H1 (cell line): ENCODE results near the gene POLR3GL. TPM values are rescaled to one million over a fixed set of nuclear protein-coding genes. Genes with fewer than 3 reads are reported as not detected.

Source experiments
- CTCF ChIA-PET: fragments of 300-600 bp; sonication (Branson Sonifier 250); formaldehyde crosslinking; loops from one replicate; lab custom pipeline; 2021; ENCODE audit not compliant: partially characterized antibody; lab: Charles Lee
- POLR2A ChIA-PET: fragments of 300-600 bp; sonication (Branson Sonifier 250); formaldehyde crosslinking; loops from one replicate; lab custom pipeline; 2021; ENCODE audit warnings: inconsistent platforms; ENCODE audit not compliant: partially characterized antibody; lab: Charles Lee
- DNase-seq, 2 experiments: peaks; one replicate each; pipeline versions ENCODE4 v3.0.0 to v3.0.0-alpha.2; 2010 to 2022; ENCODE audit warnings: low spot score in 2 of 2, low read depth in 1 of 2, mixed read lengths in 1 of 2
- FAIRE-seq: peaks from 2 replicates; lab custom pipeline; 2011; peaks lifted over from hg19 to GRCh38; lab: Jason Lieb, UNC
- H2AFZ ChIP-seq: 2 replicates; pipeline ENCODE4 v1.8.1; 2012; ENCODE audit warnings: low read length, inconsistent platforms
- H2AK5ac ChIP-seq: 2 replicates; pipeline ENCODE4 v1.6.1; 2013; ENCODE audit warnings: low read depth, low read length
- H2BK120ac ChIP-seq: replicated peaks from 2 replicates; pipeline ENCODE3; 2013; ENCODE audit warnings: low read depth, low read length, inconsistent platforms
- H2BK12ac ChIP-seq: 2 replicates; pipeline ENCODE4 v1.6.1; 2013; ENCODE audit warnings: low read depth, low read length
- H2BK15ac ChIP-seq: 2 replicates; pipeline ENCODE4 v1.6.1; 2013; ENCODE audit warnings: low read length
- H2BK20ac ChIP-seq: 2 replicates; pipeline ENCODE4 v1.6.1; 2013; ENCODE audit warnings: low read length
- H2BK5ac ChIP-seq: 2 replicates; pipeline ENCODE4 v1.6.1; 2013; ENCODE audit warnings: low read depth, low read length
- H3K14ac ChIP-seq: 2 replicates; pipeline ENCODE4 v1.6.1; 2013; ENCODE audit warnings: inconsistent platforms; ENCODE audit not compliant: insufficient read length
- H3K18ac ChIP-seq: 2 replicates; pipeline ENCODE4 v1.6.1; 2013; ENCODE audit warnings: low read length; ENCODE audit errors: extremely low read depth
- H3K23ac ChIP-seq: 2 replicates; pipeline ENCODE4 v1.6.1; 2013; ENCODE audit warnings: inconsistent platforms; ENCODE audit not compliant: insufficient read length
- H3K23me2 ChIP-seq: 2 replicates; pipeline ENCODE4 v1.6.1; 2013; ENCODE audit warnings: low read depth, low read length
- H3K27ac ChIP-seq: 2 replicates; pipeline ENCODE4 v1.6.1; 2011; ENCODE audit warnings: low read depth, low read length, inconsistent platforms
- H3K27me3 ChIP-seq, 4 experiments: replicated peaks in 1 of 4; 1 replicate in 1 of 4; 2 replicates in 3 of 4; pipeline versions ENCODE4 v1.6.1 to v1.8.1; 2011 to 2013; ENCODE audit warnings: low read length in 3 of 4, mild to moderate bottlenecking in 3 of 4, inconsistent platforms in 2 of 4, mixed read lengths in 2 of 4, moderate library complexity in 1 of 4; ENCODE audit not compliant: control insufficient read depth in 3 of 4, insufficient read depth in 3 of 4; ENCODE audit errors: extremely low read depth in 1 of 4
- H3K36me3 ChIP-seq, 4 experiments: 2 replicates each; pipeline versions ENCODE4 v1.6.1 to v1.8.1; 2011 to 2013; ENCODE audit warnings: mild to moderate bottlenecking in 4 of 4, low read length in 3 of 4, moderate library complexity in 2 of 4, control low read depth in 1 of 4, inconsistent platforms in 1 of 4; ENCODE audit not compliant: insufficient read depth in 4 of 4, control insufficient read depth in 2 of 4
- H3K4ac ChIP-seq: replicated peaks from 2 replicates; pipeline ENCODE3; 2013; ENCODE audit warnings: low read length, low read depth, mixed read lengths, inconsistent platforms; ENCODE audit not compliant: insufficient read length
- H3K4me1 ChIP-seq, 4 experiments: replicated peaks in 1 of 4; 1 replicate in 1 of 4; 2 replicates in 3 of 4; pipeline versions ENCODE4 v1.6.1 to v1.8.1; 2011 to 2013; ENCODE audit warnings: low read length in 3 of 4, inconsistent platforms in 2 of 4, mixed read lengths in 1 of 4; ENCODE audit not compliant: insufficient read depth in 4 of 4, control insufficient read depth in 3 of 4
- H3K4me2 ChIP-seq, 2 experiments: 2 replicates each; pipeline versions ENCODE4 v1.6.1 to v1.8.1; 2011 to 2013; ENCODE audit warnings: low read depth in 2 of 2, low read length in 2 of 2, control low read depth in 1 of 2, inconsistent platforms in 1 of 2, mild to moderate bottlenecking in 1 of 2; ENCODE audit not compliant: insufficient read depth in 1 of 2
- H3K4me3 ChIP-seq, 4 experiments: fragments of 200-600, 300-600 bp in 1 of 4; sonication (generic), shearing (Covaris generic), sonication (Bioruptor Twin) in 1 of 4; 2 replicates each; pipeline versions ENCODE4 v1.5.1 to v1.8.1; 2011 to 2016; ENCODE audit warnings: low read length in 4 of 4, low read depth in 3 of 4, control low read depth in 2 of 4, inconsistent platforms in 2 of 4, mild to moderate bottlenecking in 2 of 4, mixed read lengths in 1 of 4, moderate library complexity in 1 of 4; ENCODE audit not compliant: insufficient read depth in 2 of 4; ENCODE audit errors: extremely low read depth in 1 of 4
- H3K56ac ChIP-seq: replicated peaks from 2 replicates; pipeline ENCODE3; 2013; ENCODE audit warnings: low read depth, mild to moderate bottlenecking, mixed read lengths, low read length, inconsistent platforms; ENCODE audit not compliant: insufficient read length
- H3K79me1 ChIP-seq: 2 replicates; pipeline ENCODE4 v1.6.1; 2013; ENCODE audit warnings: low read depth, low read length, control low read depth
- H3K79me2 ChIP-seq, 2 experiments: 2 replicates each; pipeline versions ENCODE4 v1.6.1 to v1.8.1; 2012 to 2013; ENCODE audit warnings: low read length in 2 of 2, mild to moderate bottlenecking in 2 of 2, inconsistent platforms in 1 of 2; ENCODE audit not compliant: insufficient read depth in 2 of 2, control insufficient read depth in 1 of 2
- H3K9ac ChIP-seq, 4 experiments: replicated peaks in 1 of 4; 1 replicate in 1 of 4; 2 replicates in 3 of 4; pipeline versions ENCODE4 v1.6.1 to v1.8.1; 2011 to 2013; ENCODE audit warnings: low read depth in 3 of 4, low read length in 3 of 4, control low read depth in 2 of 4, mild to moderate bottlenecking in 2 of 4, moderate library complexity in 2 of 4, inconsistent platforms in 1 of 4; ENCODE audit errors: extremely low read depth in 1 of 4
- H3K9me3 ChIP-seq, 2 experiments: 2 replicates each; pipeline versions ENCODE4 v1.6.1 to v1.8.1; 2012 to 2013; ENCODE audit warnings: mild to moderate bottlenecking in 2 of 2, moderate library complexity in 2 of 2, control low read depth in 1 of 2, inconsistent platforms in 1 of 2, low read depth in 1 of 2, low read length in 1 of 2, mixed read lengths in 1 of 2; ENCODE audit not compliant: insufficient read depth in 2 of 2
- H4K20me1 ChIP-seq, 2 experiments: replicated peaks in 1 of 2; 2 replicates each; pipeline versions ENCODE3 to v1.8.1; 2011 to 2013; ENCODE audit warnings: inconsistent platforms in 2 of 2, low read length in 2 of 2, mild to moderate bottlenecking in 1 of 2; ENCODE audit not compliant: insufficient read depth in 2 of 2, control insufficient read depth in 1 of 2
- H4K5ac ChIP-seq: 2 replicates; pipeline ENCODE4 v1.6.1; 2013; ENCODE audit warnings: low read length, low read depth, mixed read lengths, inconsistent platforms; ENCODE audit not compliant: insufficient read length
- H4K8ac ChIP-seq: 2 replicates; pipeline ENCODE4 v1.8.0; 2013; ENCODE audit warnings: mild to moderate bottlenecking, moderate library complexity, low read length, inconsistent platforms; ENCODE audit not compliant: insufficient read depth; ENCODE audit errors: extremely low read depth
- H4K91ac ChIP-seq: replicated peaks from 2 replicates; pipeline ENCODE3; 2013; ENCODE audit warnings: low read length, mixed read lengths, inconsistent platforms; ENCODE audit not compliant: insufficient read length
- BACH1 ChIP-seq: IDR thresholded peaks from 2 replicates; pipeline ENCODE4 v1.6.1; 2012; ENCODE audit warnings: low read length, improper control_type of control experiment
- CEBPB ChIP-seq: IDR thresholded peaks from 2 replicates; pipeline ENCODE4 v1.6.1; 2012; ENCODE audit warnings: low read depth, low read length
- HDAC6 ChIP-seq: IDR thresholded peaks from one replicate; pipeline ENCODE4 v1.7.1; 2012; ENCODE audit warnings: low read depth, mild to moderate bottlenecking, inconsistent platforms, low read length, moderate library complexity
- KDM4A ChIP-seq: IDR thresholded peaks from one replicate; pipeline ENCODE4 v1.7.1; 2012; ENCODE audit warnings: low read depth, mild to moderate bottlenecking, moderate library complexity, low read length, inconsistent platforms; ENCODE audit not compliant: severe bottlenecking
- POLR2A ChIP-seq, 2 experiments: IDR thresholded peaks; 1 replicate in 1 of 2; 2 replicates in 1 of 2; pipeline ENCODE4 v1.6.1; 2011; ENCODE audit warnings: low read depth in 2 of 2, low read length in 2 of 2, mild to moderate bottlenecking in 2 of 2; ENCODE audit errors: control extremely low read depth in 1 of 2
- RXRA ChIP-seq: IDR thresholded peaks from 2 replicates; pipeline ENCODE4 v1.6.1; 2011; ENCODE audit warnings: low read depth, mild to moderate bottlenecking, low read length, moderate library complexity; ENCODE audit not compliant: insufficient read depth
- SIX5 ChIP-seq: IDR thresholded peaks from 2 replicates; pipeline ENCODE4 v1.6.1; 2011; ENCODE audit warnings: mild to moderate bottlenecking, low read depth, low read length
- TAF7 ChIP-seq: optimal IDR thresholded peaks from 2 replicates; pipeline ENCODE3; 2011; ENCODE audit warnings: low read depth, mild to moderate bottlenecking, inconsistent platforms, low read length, moderate library complexity, borderline replicate concordance
- USF2 ChIP-seq: IDR thresholded peaks from 2 replicates; pipeline ENCODE4 v1.6.1; 2011; ENCODE audit warnings: low read length, improper control_type of control experiment
- WGBS, 2 experiments: shearing (Covaris generic) in 1 of 2; methylation state at CpG; one replicate each; pipeline versions ENCODE4 v1.1.6 to v1.1.7; 2013 to 2015; ENCODE audit warnings: low lambda C conversion rate in 2 of 2, mixed read lengths in 2 of 2, inconsistent platforms in 1 of 2, low coverage in 1 of 2, missing lambda C conversion rate in 1 of 2; ENCODE audit not compliant: insufficient replicate concordance in 2 of 2, insufficient coverage in 1 of 2, insufficient read length in 1 of 2; ENCODE audit errors: extremely low coverage in 1 of 2, missing lambda C conversion rate in 1 of 2; 5-methylcytosine and 5-hydroxymethylcytosine counted together
- polyA plus RNA-seq, 7 experiments: library from polyadenylated mRNA; depleted of rRNA in 3 of 7; stranded (reverse) in 5 of 7; unstranded in 2 of 7; fragments of >200 nt in 5 of 7; fragments of 200-250 nt in 2 of 7; gene quantifications; 1 replicate in 5 of 7; 2 replicates in 1 of 7; 4 replicates in 1 of 7; pipeline versions ENCODE4 v1.2.1 to v1.2.3, GENCODE V29; 2011 to 2013; ENCODE audit warnings: missing spikeins in 2 of 7, mixed read lengths in 2 of 7
- total RNA-seq: library from RNA; stranded (reverse); fragmentation: NEBNext Ultra II Directional; extraction: Animal tissue kit (Norgen Biotek cat#: 25700); gene quantifications from 2 replicates; pipeline ENCODE4 v1.2.1, GENCODE V29; 2021

Gene POLR3GL
- total and polyA plus RNA-seq, 2 of the 8 experiments (the other 6 are each of a cell fraction or from before 2014, with no cell fraction given) = 3.1 to 3.9 TPM

GRCh38 chr1:146020058-146021049 lies 55.9 kb downstream of the POLR3GL start:
- ChIA-PET POLR2A (interaction anchor here (0.6 to 5.5 kb wide), 4 partner anchors 19 to 42 kb away, joined by 3 to 29 read pairs (median 3); partner anchors contain the start of gene TXNIP), CTCF (interaction anchor here (0.6 to 6.9 kb wide), 7 partner anchors 11 to 175 kb away, joined by 3 to 58 read pairs (median 4); partner anchors contain the start of gene NUDT17)
- H3K18ac ChIP-seq = no peak overlapping the region
- no peak overlapping the region for H3K4ac ChIP-seq
- H3K4me1 ChIP-seq = peaks cover 4 to 9% (median 6%) of the 10 kb centered on the region in 4 experiments
- H4K91ac ChIP-seq = no peak overlapping the region
- no peaks in the 10 kb centered on the region for H3K79me2 ChIP-seq
- H3K23me2 ChIP-seq = peaks cover 4% of the 10 kb centered on the region
- DNase-seq (no peak), FAIRE-seq (no peak)
- no peak overlapping the region for H3K56ac ChIP-seq
- H2AFZ ChIP-seq = no peak overlapping the region
- H4K8ac ChIP-seq = no peak overlapping the region
- no peak overlapping the region for H2BK15ac ChIP-seq
- no peak overlapping the region for H2BK12ac ChIP-seq
- no peak overlapping the region for H3K23ac ChIP-seq
- no peak overlapping the region for H3K27ac ChIP-seq
- no peak overlapping the region; the same call in 1 of the 2 replicates for H2BK5ac ChIP-seq
- no peak overlapping the region for H4K5ac ChIP-seq
- no peak overlapping the region for H3K14ac ChIP-seq
- peak overlapping the region; percentile 68 to 80 for H3K4me2 ChIP-seq
- no peaks in the 10 kb centered on the region for H3K79me1 ChIP-seq
- H3K27me3 ChIP-seq = peaks cover 6 to 30% (median 24%) of the 10 kb centered on the region in 4 experiments
- no peaks in the 10 kb centered on the region for H3K36me3 ChIP-seq
- no peak overlapping the region for H2BK20ac ChIP-seq
- 86% methylated on average over 4 of the region's 4 CpGs; no CpG with 5 or more reads in 1 of the 2 experiments for WGBS, 2 experiments
- no peak overlapping the region for H2BK120ac ChIP-seq
- H3K9ac ChIP-seq = no peak overlapping the region
- peak overlapping the region in 1 of 4 experiments; percentile 58; a peak in 2 of 8 replicates for H3K4me3 ChIP-seq
- no peaks in the 10 kb centered on the region for H3K9me3 ChIP-seq
- H2AK5ac ChIP-seq = no peak overlapping the region
- no peaks in the 10 kb centered on the region for H4K20me1 ChIP-seq
- no peak for TF ChIP-seq POLR2A (IDR thresholded peaks at IDR 0.05; ENCODE audit: control extremely low read depth in 1 of 2, low read depth in 2 of 2, low read length in 2 of 2)
- peak; percentile 83 for TF ChIP-seq CEBPB
- no peak for TF ChIP-seq SIX5
- TF ChIP-seq RXRA = no peak
- TF ChIP-seq USF2 = no peak
- no peak for TF ChIP-seq KDM4A
- TF ChIP-seq HDAC6 = no peak
- no peak for TF ChIP-seq TAF7
- no peak for TF ChIP-seq BACH1
